GM20431 (cell line): ENCODE data around the gene DOCK8.

Experiments used
- in situ Hi-C: fragments of 300-500 bp; cut with MseI, MboI; formaldehyde crosslinking; loops from one replicate; pipeline ENCODE4 v1.15.0; 2020; ENCODE audit warnings: low sequenced_read_pairs; ENCODE audit not compliant: unreplicated experiment

The DOCK8 gene

DNA sequence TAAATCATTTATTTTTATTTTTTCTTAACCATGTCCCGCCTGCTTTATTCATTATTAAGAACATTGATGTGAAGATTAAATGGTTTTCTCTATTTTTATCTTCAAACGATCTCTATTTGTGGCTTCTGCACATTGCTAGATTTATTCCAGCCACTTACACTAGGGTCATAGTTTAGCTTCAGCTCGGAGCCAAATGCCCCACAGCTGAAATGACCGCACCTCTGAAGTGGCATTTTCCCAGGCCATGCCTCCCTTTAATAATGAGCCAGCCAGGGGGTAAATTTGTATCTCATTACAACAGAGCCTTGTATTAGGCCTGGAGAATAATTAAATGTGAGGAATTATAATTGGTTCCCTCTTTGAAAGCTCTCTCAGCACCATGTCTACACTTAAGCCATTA is 89.4 kb downstream of the DOCK8 start:
- in situ Hi-C loops = no loop called here

DNA sequence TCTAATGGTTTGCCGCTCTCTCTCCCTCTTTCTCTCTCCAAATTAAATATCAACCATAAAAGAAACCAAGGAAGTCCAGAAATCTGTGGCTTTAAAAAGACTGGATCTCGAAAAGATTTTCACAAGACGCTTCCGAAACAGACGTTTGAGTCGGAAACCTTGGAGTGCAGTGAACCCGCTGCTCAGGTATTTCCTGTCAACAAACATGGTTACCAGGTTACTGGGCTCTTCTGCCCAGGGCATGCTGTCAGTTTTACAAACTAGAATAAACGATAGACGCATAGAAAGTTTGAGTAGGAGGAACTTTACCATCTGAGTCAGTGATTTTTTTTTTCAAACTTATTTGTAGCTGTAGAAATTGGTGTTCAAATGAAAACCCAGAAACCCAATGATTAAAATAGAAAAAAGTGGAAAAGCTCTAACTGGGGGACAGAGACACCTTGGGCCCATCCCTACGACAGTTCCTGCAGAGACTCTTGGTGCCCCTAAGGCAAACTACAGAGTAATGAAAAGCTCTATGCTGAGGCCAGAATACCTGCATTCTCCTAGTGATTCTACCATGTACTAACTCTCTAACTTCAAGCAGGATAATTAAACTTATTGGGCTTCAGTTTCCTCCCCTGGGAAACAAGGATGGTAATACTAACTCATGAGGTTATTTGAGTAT is 90.0 kb downstream of the DOCK8 start:
- in situ Hi-C loops = no loop called here

DNA sequence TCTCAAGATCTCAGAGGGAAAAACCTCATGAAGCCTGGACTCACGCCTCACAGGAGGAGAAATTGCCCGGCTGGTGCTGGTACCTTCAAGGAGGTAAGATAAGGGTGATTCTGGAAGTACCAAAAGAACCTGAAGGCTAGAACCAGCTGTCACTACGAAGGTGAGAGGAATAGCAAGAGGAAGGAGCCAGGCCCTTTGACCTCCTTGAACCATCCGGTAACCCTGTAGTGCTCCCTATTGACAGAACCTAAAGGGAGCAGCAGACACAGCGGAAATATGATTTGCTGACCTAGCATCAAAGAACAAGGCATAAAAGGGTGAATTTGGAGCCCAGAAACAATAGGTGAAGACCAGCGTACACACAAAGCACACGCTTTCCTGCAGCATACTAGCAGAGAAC is 92.2 kb downstream of the DOCK8 start:
- in situ Hi-C loops = no loop called here

DNA sequence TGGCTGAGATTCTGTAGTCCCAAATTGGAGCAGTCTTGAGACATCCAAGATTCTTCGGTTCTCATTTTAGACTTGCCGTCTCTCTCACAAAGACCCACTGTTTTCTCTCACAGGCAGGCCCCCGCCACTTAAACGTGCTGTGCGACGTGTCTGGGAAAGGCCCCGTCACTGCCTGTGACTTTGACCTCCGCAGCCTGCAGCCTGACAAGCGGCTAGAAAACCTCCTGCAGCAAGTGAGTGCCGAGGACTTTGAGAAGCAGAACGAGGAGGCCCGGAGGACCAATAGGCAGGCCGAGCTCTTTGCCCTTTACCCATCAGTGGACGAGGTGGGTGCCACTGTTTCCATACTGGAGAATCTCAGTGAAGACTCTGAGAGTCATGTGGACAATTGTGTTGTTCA is 97.2 kb downstream of the DOCK8 start:
- in situ Hi-C loops = no loop called here

DNA sequence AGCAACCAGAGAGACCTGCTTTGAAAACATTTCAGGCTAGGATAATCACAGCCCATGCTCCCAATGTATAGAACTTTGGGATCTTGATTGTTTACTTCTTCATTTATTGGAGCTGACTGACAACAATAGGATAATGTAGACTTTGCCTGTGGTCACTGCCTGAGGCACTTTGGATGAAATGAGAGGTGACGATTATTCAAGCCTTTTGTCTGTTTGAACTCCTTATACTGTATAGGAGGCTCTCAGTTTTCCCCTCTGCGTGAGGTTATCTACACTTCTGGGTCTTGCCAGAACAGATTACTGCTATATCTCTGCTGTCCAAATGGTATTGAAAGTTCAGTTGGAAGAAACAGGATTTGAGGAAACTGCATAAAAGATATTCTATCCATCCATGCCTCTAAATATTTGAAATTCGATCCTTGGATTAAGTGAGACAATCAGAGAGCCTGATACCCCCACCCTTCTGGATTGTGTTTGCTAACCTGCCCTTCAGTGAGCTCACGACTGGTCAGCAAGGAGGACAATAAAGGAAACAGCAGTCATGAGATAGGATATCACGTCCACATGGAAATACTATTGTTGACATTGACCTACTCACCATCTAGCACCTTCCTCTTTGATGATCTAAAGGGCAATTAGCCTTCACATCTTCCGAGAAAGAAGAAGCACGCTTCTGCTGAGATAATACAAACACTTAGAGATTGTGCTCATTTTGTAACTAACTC is 98.1 kb downstream of the DOCK8 start:
- in situ Hi-C loops = no loop called here

DNA sequence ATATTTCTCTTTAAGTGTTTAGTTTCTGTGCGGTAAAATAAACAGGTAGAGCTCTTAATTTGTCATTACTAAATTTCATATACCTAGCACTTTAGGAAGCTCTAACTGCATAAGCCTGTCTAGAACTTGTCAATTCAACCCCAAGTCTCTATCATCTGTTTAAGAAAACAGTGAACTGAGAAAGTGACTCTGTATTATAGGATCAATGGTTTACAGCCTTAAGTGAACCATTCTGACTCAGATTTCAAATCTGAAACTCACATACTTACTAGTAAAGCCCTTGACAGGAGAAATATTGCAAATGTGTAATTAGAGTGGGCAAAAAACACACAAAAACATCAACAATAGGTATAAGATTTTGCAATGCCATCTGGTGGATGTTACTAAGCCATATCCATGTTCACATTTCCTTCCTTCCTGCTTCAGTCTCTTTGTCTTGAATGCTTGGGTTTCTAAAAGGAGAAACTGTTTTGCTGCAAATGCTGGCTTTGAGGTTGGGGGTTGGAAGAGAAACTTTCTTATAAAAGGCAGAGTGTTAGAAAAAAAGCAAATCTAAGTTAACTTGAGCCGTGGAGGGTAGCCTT is 101.8 kb downstream of the DOCK8 start:
- in situ Hi-C loops = no loop called here

DNA sequence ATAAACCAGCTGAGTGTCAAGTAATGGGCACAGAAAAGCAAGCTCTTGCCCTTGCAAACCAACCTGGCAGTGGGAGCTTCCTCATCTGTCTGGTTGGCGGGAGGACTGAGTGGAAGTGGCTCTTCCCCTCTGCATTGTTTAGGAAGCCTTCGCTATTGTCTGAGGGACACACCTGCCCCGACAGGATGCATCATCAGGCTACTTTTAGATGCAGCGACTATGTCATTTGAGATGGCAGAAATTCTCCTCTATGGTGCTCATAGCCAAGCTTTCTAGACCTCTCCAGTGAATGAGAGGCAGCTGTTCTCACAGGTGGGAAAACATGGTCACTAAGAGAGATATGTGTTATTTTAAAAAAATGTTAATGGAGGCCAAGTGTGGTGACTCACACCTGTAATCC is 104.0 kb downstream of the DOCK8 start:
- in situ Hi-C loops = no loop called here

DNA sequence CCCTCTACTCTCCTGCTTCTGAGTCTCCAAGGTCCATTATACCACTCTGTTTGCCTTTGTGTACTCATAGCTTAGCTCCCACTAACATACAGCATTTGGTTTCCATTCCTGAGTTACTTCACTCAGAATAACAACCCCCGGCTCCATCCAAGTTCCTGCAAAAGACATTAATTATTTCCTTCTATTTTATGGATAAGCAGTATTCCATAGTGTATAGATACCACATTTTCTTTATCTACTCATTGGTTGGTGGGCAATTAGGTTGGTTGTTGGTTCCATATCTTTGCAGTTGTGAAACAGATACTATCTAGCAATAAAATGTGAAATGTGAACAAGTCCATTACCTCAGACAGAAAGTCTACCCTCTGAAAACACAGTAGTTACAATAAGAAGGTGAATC is 110.3 kb downstream of the DOCK8 start:
- in situ Hi-C loops = no loop called here

DNA sequence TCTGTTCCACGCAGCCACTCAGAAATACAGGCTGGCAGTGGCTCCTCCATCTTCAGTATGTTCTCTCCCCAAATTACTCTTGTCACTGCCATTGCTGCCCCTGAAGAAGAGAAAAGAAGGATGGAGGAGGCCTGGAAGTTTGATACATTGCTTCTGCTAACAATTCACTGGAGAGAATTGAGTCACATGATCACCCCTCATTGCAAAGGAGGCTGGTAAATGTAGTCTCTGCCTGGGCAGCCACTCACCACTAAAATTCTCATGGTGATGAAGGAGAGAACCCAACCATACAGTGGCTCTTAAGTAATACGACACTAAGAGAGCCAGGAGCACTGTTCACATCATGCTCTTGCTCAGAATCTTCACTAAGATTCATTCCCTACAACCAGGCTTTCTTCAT is 112.0 kb downstream of the DOCK8 start:
- in situ Hi-C loops = no loop called here

DNA sequence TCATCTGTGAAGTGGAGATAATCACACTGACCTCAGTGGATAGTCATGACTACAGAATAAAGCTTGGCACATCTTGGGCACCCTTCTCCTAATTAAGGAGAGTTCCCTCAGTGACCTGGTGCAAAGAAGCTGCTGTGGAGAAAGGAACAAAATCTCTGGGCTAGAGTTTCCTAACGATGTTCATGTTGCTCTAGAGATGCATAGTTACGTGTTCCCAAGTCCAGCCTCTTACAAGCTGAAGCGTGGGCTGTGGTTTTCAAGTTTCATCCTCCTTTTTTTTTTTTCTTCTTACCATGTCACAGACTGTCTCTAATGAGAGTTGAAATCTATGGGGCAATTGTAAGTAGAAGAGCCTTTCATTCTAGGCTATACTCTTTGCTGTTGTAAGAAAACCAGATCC is 113.8 kb downstream of the DOCK8 start:
- in situ Hi-C loops = no loop called here

DNA sequence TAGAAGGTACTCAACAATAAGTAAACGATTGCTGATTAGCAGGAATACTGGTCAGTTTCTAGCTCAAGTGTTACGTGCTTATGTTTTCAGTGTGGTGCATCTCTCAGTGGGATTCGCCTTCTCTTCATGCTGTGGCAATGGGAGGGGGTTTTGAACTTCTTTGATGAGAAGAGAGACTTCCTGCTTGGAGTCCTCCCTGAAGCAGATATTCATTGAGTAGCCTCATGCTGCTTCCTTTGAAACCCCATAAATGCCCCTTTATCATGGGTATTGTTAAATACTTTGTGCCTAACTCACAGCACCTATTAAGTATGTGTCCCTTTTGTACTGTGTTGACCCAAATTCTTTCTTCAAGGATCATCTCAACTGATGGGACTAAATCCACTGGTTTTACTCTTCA is 116.5 kb downstream of the DOCK8 start:
- in situ Hi-C loops = no loop called here

DNA sequence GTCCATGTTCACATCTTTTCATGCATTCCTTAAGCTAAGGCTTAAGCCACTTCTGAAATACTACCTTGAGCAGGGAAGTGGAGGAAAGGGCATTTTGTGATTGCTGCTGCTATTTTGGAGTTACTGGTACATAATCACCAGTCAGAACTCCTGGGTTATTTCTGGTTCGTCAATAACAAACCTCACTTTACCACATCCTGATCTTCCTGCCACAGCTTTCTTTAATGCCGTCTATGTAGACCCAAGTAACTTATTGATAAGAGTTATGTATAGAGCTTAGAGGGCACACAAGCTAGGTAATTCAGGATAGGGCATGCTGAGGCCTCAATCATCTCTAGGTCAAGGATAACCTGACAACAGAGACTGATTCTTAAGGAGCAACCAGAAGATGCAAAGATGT is 120.7 kb downstream of the DOCK8 start:
- in situ Hi-C loops = no loop called here

DNA sequence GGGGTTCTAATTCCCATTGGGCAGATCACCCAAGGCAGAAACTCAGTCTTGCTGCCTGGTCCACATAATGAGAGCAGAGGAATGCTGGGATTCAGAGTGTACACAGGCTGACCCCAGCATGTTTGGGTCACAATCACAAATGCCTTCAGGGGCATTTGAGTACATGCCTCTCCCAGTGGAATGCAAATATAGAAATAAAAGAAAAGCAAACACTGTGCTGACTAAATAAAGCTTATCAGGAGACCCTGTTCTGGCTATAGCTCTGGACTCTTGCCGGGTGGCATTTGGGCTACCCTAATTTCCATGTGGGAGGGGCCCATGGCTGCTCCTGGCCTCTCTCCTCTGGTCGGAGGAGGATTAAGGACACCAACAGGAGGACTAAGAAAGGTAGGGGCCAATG is 121.4 kb downstream of the DOCK8 start:
- in situ Hi-C loops = no loop called here

DNA sequence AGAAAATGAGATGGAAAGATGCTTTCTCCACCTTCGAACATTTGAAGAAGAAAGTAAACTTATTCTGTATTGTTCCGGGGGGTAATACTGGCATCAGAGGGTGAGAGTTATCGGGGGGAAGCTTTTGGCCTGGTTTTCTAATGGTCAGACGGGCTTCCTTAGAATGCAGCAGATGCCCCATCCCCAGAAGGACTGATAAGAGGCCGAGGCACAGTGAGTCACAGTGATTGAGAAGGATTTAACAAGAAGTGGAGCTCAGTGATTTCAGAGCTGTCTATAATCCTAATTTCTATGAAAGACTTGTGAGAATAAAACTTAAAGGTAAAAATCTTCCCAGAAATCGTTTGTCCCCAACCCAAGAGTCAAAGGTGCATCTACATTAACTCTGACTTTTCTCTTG is 123.9 kb downstream of the DOCK8 start:
- in situ Hi-C loops = no loop called here

DNA sequence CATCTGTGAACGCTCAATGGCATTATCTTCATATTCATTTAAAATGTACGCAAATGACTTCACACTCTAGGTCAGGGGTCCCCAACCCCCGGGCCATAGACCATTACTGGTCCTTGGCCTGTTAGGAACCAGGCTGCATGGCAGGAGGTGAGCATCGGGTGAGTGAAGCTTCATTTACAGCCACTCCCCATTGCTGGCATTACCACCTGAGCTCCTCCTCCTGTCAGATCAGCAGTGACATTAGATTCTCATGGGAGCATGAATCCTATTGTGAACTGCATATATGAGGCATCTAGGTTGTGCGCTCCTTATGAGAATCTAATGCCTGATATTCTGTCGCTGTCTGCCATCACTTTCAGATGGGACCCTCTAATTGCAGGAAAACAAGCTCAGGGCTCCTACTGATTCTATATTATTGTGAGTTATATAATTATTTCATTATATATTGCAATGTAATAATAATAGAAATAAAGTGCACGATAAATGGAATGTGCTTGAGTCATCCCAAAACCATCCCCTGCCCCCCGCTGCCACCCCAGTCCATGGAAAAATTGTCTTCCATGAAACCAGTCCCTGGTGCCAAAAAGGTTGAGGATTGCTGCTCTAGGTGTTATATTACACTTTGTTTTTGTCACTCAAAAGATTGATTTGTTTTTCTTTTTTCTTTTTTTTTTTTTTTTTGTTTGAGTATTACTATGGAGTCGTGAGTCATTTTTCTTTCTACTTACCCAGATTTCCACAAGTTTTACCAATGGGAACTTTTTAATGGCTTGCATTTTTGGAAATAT is 127.2 kb downstream of the DOCK8 start:
- in situ Hi-C loops = no loop called here

DNA sequence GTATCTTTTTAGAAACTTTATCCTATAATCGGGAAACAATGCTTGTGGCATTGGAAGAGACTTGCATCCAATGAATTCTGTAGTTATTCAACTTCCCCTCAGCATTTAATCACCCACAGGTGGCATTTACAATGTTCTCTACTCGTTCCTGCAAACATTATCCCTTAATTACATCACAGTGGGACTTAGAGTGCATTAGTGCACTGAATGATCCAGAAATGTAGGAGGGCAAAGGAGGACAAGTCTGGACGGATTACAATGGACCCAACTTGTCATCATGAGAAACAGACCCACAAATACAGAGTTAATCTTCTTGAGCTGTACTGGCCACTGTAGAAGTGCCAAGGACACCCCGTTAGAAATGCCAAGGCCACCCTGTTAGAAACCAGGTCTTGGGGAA is 129.1 kb downstream of the DOCK8 start:
- in situ Hi-C loops = no loop called here

DNA sequence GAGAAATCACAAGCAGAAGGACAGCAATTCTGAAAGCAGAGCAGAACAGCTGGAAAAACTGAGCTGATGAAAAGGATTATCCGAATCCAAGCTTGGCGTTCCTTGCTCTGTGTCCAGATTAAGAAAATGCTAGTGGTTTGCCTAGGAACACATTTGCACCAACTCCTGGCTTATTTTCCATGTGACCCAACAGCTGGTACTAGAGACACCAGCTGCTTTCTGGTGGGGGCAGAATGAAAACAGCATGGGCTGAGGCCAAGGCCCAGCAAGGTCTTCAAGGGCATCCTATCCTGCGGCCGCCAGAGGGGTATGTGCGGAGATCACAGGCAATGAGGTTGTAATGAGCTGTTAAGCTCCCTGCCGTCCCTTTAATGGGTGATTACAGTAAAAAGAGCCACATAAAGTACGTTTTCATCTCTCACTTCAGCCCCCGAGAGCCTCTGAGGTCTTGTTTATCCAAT is 131.5 kb downstream of the DOCK8 start:
- in situ Hi-C loops = no loop called here

DNA sequence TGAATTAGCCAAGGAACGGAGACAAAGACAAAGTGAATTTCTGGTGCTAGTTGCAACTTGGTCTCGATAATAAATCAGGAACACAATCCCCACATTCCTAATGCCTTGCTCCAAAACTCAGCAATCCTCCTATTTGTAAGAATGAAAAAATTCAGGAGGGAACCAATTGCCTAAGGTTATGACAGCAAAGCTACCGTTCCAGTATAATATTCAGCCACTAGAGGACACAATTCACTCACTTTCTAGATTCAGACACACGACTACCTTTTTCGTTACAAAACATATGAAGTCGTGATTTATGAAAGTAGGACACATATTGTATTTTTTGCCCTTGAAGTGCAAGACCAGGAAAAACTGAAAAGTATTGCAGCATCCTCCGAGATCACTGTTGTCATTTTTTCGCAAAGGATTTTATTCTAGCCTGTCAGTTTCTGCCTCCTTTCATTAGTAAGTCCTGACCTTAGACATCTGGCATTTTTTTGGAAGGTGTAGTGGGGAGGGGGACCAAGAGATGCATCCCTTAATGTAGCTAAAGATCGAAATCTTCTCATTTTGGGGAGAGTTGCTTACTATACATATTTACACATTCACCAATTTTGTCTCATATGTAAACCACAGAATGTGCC is 133.1 kb downstream of the DOCK8 start:
- in situ Hi-C loops = no loop called here

DNA sequence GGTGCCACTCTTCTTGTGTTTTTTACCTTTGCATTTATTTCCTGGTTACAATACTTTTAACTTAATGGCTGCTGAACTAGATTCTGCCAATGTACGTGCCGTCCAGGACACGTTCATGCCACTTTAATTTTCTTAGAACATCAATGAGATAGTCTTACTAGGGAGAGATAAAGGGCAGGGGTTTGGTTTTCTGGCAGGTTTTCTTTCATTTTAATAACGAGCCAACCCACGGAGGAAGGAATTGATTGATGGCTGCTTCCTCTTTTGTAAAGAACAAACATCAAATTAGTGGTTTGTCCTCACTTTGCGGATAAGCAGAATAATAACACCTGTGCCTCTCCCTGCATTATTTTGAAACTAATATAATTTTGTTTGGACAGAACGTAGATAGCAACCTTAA is 135.7 kb downstream of the DOCK8 start:
- in situ Hi-C loops = no loop called here

DNA sequence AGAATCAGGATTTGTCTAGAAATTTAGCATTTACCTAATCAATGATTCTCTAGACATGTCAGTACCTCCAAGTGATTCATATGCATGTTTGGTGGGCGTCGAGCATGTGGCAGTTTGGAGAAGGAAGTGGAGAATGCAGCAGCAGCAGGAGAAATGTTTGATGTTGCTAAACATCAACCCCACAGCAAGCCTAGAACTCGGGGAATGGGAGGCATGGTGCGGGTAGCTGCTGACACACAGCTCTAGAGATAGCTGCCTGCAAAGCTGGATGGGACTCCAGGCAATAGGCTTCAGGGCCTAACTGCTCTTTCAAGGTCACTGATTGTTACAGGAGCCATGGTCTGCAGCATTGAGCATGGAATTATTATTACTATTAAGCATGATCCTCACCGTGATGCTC is 137.3 kb downstream of the DOCK8 start:
- in situ Hi-C loops = no loop called here
